CD4-positive, alpha-beta T cell treated with Interleukin-4 for 1 hour (primary cell): ENCODE results near the gene TMEM252.

Source experiments
- DNase-seq, 2 donors: peaks; one replicate each; pipeline ENCODE4 v3.0.0-alpha.2; 2020 to 2022

Gene TMEM252, protein sequence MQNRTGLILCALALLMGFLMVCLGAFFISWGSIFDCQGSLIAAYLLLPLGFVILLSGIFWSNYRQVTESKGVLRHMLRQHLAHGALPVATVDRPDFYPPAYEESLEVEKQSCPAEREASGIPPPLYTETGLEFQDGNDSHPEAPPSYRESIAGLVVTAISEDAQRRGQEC

GRCh38 chr9:68540712-68541535 lies at the start of gene TMEM252:
Gene TMEM252 (minus strand): TSS chr9:68540883. CDS start chr9:68540814, 69 bp downstream.
- no peak for DNase-seq

GRCh38 chr9:68585034-68585761 lies 44.5 kb upstream of the TMEM252 start:
- DNase-seq, result no peak

DNA sequence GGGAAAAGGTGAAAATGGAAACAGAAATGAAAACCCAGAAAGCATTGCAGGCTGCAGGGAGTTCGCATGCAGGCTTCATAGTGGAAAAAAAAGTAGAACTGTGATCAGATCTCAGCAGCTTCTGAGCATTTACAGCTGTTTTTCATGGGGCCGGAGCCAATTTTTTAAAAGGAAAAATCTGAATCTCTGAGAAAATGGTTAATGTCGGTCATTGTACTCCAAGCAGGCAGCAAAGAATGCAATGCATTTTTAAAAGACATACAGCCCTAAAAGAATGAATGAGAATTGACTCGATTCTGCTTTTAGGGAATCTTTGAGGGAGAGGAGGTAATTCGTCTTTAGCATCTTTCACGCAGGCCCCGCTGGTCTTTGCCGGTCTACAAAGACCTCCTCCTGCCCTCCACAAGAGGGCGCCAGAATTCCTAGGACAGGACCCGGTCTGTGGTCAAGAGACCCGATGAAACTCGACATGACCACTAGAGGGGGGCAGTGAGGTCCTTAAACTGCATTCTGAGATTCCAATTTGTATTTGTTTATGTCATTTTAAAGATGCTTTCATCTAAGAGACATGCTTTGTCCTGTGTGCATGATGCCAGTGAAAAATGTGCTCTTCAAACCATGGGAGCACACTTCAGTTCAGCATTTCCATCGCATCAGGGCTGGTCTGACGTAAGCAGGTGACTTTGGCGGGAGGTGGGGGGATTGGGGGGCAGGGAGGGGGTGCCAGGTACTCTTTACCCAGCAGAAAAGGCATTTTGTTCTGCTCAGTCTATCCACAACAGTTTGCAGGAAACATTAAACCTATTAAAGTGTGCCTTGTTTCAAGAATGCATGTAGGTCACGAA lies 43.7 kb upstream of the TMEM252 start:
- peak; percentile 81 to 89 for DNase-seq

DNA sequence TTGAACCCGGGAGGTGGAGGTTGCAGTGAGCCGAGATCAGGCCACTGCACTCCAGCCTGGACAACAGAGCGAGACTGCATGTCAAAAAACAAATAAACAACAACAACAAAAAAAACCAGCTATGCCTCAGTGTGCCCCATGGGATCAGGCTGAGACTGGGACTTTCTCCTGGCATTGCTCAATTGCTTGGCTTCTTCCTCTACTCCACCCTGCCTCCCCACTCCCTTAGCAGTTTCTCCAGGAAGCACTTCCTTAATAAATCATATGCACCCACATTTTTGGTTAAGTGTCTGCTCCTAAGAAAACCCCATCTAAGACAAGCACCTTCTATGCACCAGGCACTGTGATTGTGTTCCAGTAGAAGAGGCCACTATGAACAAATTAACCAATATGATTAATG lies 41.0 kb upstream of the TMEM252 start:
- no peak for DNase-seq

GRCh38 chr9:68577774-68578591 lies 37.3 kb upstream of the TMEM252 start:
- DNase-seq, result no peak

- no peak for DNase-seq
Measured at GRCh38 chr9:68575817-68576216, 35.1 kb upstream of the TMEM252 start.

DNA sequence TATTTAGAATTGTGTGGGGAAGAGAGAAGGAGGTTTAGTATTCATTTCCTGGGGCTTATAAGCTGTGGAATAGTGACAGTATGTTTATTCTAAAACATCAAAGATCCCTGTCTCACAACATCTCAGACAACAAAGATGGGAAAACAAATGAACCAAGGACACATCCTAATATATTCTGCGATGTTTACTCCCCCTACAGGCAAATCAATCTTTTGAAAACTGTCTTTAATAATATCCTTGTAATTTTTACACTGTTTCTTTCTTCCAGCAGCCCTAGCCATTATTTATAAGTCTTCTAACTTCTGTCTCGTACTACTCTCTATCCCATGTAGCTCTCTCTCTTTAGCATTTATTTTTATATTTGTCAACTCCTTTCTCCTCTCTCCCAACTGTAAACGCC lies 33.5 kb upstream of the TMEM252 start:
- no peak for DNase-seq

DNA sequence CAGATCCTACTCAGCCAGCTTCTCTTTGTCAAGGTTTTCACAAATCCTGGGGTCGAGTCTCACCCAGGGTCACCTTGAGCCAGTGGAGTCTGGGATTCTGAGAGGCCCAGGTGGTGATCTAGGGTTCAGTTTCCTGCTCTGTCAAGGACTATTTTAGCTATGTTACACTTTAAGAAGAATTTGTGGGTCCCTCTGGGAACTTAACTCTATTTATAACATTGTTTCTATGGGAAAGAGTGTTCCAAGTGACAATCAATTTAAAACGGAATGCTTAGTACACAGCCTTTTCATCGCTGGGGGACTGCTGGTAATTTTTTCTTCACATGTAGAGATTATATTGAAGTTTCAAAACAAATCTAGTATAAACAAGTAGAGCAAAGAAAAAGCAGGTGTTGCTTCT lies 26.9 kb upstream of the TMEM252 start:
- DNase-seq, result no peak

DNA sequence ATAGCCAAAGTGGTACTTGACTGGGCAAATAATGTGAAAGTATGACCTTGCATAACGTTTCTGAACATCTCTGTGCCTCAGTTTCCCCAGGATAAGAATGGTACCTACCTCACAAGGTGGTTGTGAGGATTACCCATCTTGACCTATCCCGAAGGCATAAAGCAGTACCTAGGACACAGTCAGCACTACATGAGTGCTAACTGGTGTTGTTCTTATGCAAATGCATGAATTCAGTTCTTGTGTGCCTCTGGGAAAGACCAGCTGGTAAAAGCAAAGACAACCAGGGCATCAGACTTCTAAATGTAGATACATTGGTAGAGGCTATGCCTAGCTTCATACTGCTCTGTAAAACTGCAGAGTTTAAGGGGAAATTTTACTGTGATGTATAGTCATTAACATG lies 21.8 kb upstream of the TMEM252 start:
- no peak for DNase-seq

DNA sequence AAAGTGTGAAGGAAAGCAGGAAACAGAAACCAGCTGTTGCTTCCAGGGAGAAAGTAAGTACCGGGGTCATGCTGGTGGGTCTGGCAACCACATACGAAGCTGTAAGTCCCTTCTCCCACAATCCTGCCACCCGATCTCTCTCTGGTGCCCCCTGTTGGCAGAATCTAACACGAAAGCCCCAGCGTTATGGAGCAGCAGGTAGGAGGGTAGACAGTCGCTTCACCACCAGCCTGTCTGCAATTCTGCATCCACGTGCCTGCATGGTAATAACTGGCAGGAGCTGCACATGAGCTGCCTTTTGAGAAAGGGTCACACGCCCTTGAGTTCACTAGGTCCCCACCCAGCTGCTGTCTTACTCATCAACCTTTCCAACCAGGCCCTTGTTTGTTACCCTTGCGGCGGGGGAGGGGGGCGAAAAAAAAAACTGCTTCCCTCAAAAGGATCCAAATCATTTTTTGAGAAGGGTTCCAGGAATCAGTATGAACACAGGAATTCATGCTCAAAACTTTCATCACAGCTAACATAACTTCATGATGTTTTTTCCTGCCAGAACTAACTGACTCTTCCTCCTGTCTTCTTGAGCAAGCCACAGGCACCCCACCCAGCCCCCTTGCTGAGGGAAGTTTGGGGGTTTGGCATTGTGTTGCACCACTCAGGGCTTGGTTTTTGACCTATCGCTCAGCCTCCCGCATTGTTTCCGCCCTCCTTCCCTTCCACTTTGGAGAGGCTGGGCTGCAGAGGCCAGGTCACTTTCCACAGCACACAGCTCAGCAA lies 19.6 kb upstream of the TMEM252 start:
- DNase-seq, result peak; percentile 28 to 71

GRCh38 chr9:68558545-68558944 lies 17.9 kb upstream of the TMEM252 start:
- no peak for DNase-seq

GRCh38 chr9:68555437-68556150 lies 14.9 kb upstream of the TMEM252 start:
- DNase-seq, result no peak

- DNase-seq, result no peak
Measured at GRCh38 chr9:68552700-68553476, 12.2 kb upstream of the TMEM252 start.

- DNase-seq, result no peak
Measured at GRCh38 chr9:68551191-68551590, 10.5 kb upstream of the TMEM252 start.

DNA sequence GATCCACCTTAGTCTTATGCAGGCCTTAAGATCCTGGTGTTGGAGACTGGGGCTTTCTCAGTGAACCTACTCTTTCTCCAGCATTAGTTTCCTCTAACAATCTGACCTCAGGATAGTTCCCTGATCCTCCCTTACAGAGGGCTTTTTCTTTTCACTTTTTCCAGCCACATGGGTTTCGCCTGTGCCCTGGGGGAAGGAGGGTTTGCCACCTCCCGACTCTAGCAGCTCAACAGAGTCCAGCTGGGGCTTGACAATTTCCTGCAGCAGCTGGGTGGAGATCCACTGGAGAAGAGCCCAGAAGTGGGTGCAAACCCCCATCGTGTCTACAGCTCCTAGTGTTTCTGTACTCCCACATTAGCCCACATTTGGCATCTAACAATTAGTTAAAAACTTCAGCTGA lies 7.6 kb upstream of the TMEM252 start:
- no peak for DNase-seq

DNA sequence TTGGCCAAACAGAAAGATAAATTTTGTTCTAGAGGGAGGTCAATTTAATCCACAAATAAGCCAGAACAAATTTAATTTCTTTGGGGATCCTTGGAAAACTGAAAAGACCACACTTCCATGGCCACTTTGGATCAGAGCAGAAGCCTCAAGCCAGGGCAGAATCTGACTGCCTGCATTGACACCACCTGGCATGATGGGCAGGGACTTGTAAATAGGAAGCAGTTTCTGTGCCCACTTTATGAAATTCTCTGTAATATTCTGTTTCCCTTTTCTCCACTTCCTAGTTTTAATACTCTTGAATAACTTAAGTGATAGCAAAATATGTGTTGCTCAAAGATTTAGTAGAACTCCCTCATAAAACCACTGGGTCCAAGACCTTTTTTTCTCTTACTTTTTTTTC lies 6.7 kb upstream of the TMEM252 start:
- peak in 1 of 2 donors; percentile 23 for DNase-seq

- peak; percentile 10 to 42 for DNase-seq
Measured at GRCh38 chr9:68546596-68547390, 6.1 kb upstream of the TMEM252 start.

- no peak for DNase-seq
Measured at GRCh38 chr9:68545033-68545705, 4.5 kb upstream of the TMEM252 start.
